Measurements from ENCODE around the gene CAND1. TPM values are rescaled to one million over a fixed set of nuclear protein-coding genes. Genes with fewer than 3 reads are reported as not detected.

Gene CAND1
- total RNA-seq (2021; fragmentation: NEBNext Ultra II Directional; extraction: Animal tissue kit (Norgen Biotek cat#: 25700)) = 271 and 277 TPM in 2 replicates
- polyA plus RNA-seq (2011; rRNA removed) = 21.6 and 39.4 TPM in 2 replicates
- polyA plus RNA-seq (2011; cell fraction: cytosol; rRNA removed) = 54.0 TPM
- polyA plus RNA-seq (2011; cell fraction: nucleus; rRNA removed) = 24.7 TPM
- 65.5 to 113 TPM (median 88.4 TPM) in 4 replicates for polyA plus RNA-seq (2012, experiment 1 of 2)
- 6.5 TPM for polyA plus RNA-seq (2012, experiment 2 of 2)
- 83.0 TPM for polyA plus RNA-seq (2013, experiment 1 of 2)
- polyA plus RNA-seq (2013, experiment 2 of 2) = 80.5 TPM
- polyA minus RNA-seq (2011; rRNA and poly(A)+ RNA removed) = 119 and 236 TPM in 2 replicates
- 74.9 TPM for polyA minus RNA-seq (2011; cell fraction: cytosol; rRNA and poly(A)+ RNA removed)
- polyA minus RNA-seq (2011; cell fraction: nucleus; rRNA and poly(A)+ RNA removed) = 114 TPM
- long read RNA-seq, experiment 1, full-length matches to known transcripts = 7 of 146 reads
- long read RNA-seq, experiment 1, partial matches to known transcripts = 112 of 146 reads
- long read RNA-seq, experiment 1, other reads (novel, unspliced or antisense) = 27 of 146 reads
- long read RNA-seq, experiment 2, full-length matches to known transcripts = 1 of 6 reads
- long read RNA-seq, experiment 2, partial matches to known transcripts = 5 of 6 reads
- long read RNA-seq, experiment 2, other reads (novel, unspliced or antisense) = 0 of 6 reads

GRCh38 chr12:67268896-67269632, at the start of gene CAND1:
TSS of gene CAND1 (plus strand) at chr12:67269358. CDS start at chr12:67269718, 360 bp downstream.
- peaks cover 2 to 4% of the 10 kb centered on the region in 2 experiments for H4K20me1 ChIP-seq (replicated peaks in 1 of 2; ENCODE audit: control insufficient read depth in 1 of 2, insufficient read depth in 2 of 2, low read length in 2 of 2)
- H3K4me3 ChIP-seq (ENCODE audit: extremely low read depth in 1 of 4, insufficient read depth in 2 of 4, low read depth in 3 of 4, low read length in 4 of 4) = peak within 1 kb of the TSS; percentile 89 to 98 (median 96)
- H2BK12ac ChIP-seq (ENCODE audit: low read depth, low read length) = peak within 1 kb of the TSS; percentile 69; the same call in 1 of the 2 replicates
- H3K27ac ChIP-seq (ENCODE audit: low read depth, low read length) = peak within 1 kb of the TSS; percentile 96
- no peak within 1 kb of the TSS for H2BK20ac ChIP-seq (ENCODE audit: low read length)
- H3K56ac ChIP-seq (replicated peaks; ENCODE audit: insufficient read length, low read depth, low read length) = peak within 1 kb of the TSS; percentile 73
- ChIA-PET POLR2A (ENCODE audit: partially characterized antibody) (interaction anchor here (0.6 to 3.0 kb wide), 39 partner anchors 8 to 1114 kb away, joined by 3 to 36 read pairs (median 3); partner anchors contain the start of genes DYRK2 and HELB), CTCF (ENCODE audit: partially characterized antibody) (interaction anchor here (0.8 to 1.6 kb wide), 5 partner anchors 10 to 717 kb away, joined by 3 to 6 read pairs (median 4); no protein-coding TSS in a partner anchor)
- no peaks in the 10 kb centered on the region for H3K27me3 ChIP-seq (replicated peaks in 1 of 4; ENCODE audit: control insufficient read depth in 3 of 4, extremely low read depth in 1 of 4, insufficient read depth in 3 of 4, low read length in 3 of 4)
- peak within 1 kb of the TSS; percentile 94 for H2BK5ac ChIP-seq (ENCODE audit: low read depth, low read length)
- peak; percentile 78 to 89 for DNase-seq (ENCODE audit: low read depth in 1 of 2, low spot score in 2 of 2)
- peaks cover 7% of the 10 kb centered on the region for H3K23me2 ChIP-seq (ENCODE audit: low read depth, low read length)
- peak within 1 kb of the TSS; percentile 91 to 93 (median 91) for H3K9ac ChIP-seq (replicated peaks in 1 of 4; ENCODE audit: extremely low read depth in 1 of 4, low read depth in 3 of 4, low read length in 3 of 4)
- FAIRE-seq = no peak
- no peak within 1 kb of the TSS for H3K23ac ChIP-seq (ENCODE audit: insufficient read length)
- peak within 1 kb of the TSS; percentile 72 to 95 for H3K4me2 ChIP-seq (ENCODE audit: insufficient read depth in 1 of 2, low read depth in 2 of 2, low read length in 2 of 2)
- H3K79me2 ChIP-seq (ENCODE audit: control insufficient read depth in 1 of 2, insufficient read depth in 2 of 2, low read length in 2 of 2) = peaks cover 30 to 44% of the 10 kb centered on the region in 2 experiments
- peak within 1 kb of the TSS; percentile 98 for H4K8ac ChIP-seq (ENCODE audit: extremely low read depth, insufficient read depth, low read length)
- no peak within 1 kb of the TSS for H2AK5ac ChIP-seq (ENCODE audit: low read depth, low read length)
- H2BK15ac ChIP-seq (ENCODE audit: low read length) = no peak within 1 kb of the TSS
- no peak within 1 kb of the TSS for H3K4ac ChIP-seq (replicated peaks; ENCODE audit: insufficient read length, low read depth, low read length)
- WGBS, 2 experiments (ENCODE audit: extremely low coverage in 1 of 2, insufficient coverage in 1 of 2, insufficient read length in 1 of 2, insufficient replicate concordance in 2 of 2, low coverage in 1 of 2, low lambda C conversion rate in 2 of 2, missing lambda C conversion rate in 1 of 2) = 2% methylated on average over 57 of the region's 61 CpGs; no CpG with 5 or more reads in 1 of the 2 experiments
- peak within 1 kb of the TSS; percentile 95 for H4K5ac ChIP-seq (ENCODE audit: insufficient read length, low read depth, low read length)
- H3K79me1 ChIP-seq (ENCODE audit: low read depth, low read length) = no peaks in the 10 kb centered on the region; the same call in 1 of the 2 replicates
- peaks cover 0 to 5% (median 0%) of the 10 kb centered on the region in 4 experiments; a peak in 1 of 8 replicates for H3K36me3 ChIP-seq (ENCODE audit: control insufficient read depth in 2 of 4, insufficient read depth in 4 of 4, low read length in 3 of 4)
- no peak within 1 kb of the TSS for H3K14ac ChIP-seq (ENCODE audit: insufficient read length)
- peaks cover 0 to 2% (median 0%) of the 10 kb centered on the region in 4 experiments; a peak in 1 of 7 replicates for H3K4me1 ChIP-seq (replicated peaks in 1 of 4; ENCODE audit: control insufficient read depth in 3 of 4, insufficient read depth in 4 of 4, low read length in 3 of 4)
- peak within 1 kb of the TSS; percentile 97 for H3K18ac ChIP-seq (ENCODE audit: extremely low read depth, low read length)
- peak within 1 kb of the TSS; percentile 83 for H4K91ac ChIP-seq (replicated peaks; ENCODE audit: insufficient read length, low read length)
- H3K9me3 ChIP-seq (ENCODE audit: insufficient read depth in 2 of 2, low read depth in 1 of 2, low read length in 1 of 2) = no peaks in the 10 kb centered on the region
- no peak within 1 kb of the TSS for H2BK120ac ChIP-seq (replicated peaks; ENCODE audit: low read depth, low read length)
- H2AFZ ChIP-seq (ENCODE audit: low read length) = peak within 1 kb of the TSS; percentile 97
- TF ChIP-seq CBX8 (IDR thresholded peaks at IDR 0.05; ENCODE audit: borderline replicate concordance, low read depth, low read length) (no peak), SIN3A (conservative IDR thresholded peaks at IDR 0.05 in 1 of 2, IDR thresholded peaks at IDR 0.05 in 1 of 2; ENCODE audit: low read depth in 1 of 2, low read length in 2 of 2) (no peak; a peak in 1 of 4 replicates), KDM4A (IDR thresholded peaks at IDR 0.05; ENCODE audit: low read depth, low read length, severe bottlenecking) (peak; percentile 77), NANOG (IDR thresholded peaks at IDR 0.05; ENCODE audit: insufficient read depth, low read depth, low read length, poor library complexity, severe bottlenecking) (no peak), MAX (IDR thresholded peaks at IDR 0.05) (peak; percentile 90)
- TF ChIP-seq, protein P1, sequence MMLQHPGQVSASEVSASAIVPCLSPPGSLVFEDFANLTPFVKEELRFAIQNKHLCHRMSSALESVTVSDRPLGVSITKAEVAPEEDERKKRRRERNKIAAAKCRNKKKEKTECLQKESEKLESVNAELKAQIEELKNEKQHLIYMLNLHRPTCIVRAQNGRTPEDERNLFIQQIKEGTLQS (IDR thresholded peaks at IDR 0.05; ENCODE audit: insufficient read depth, low read depth, low read length) = no peak
